A549 treated with AZD9567 at 1 μM for 4 hours (cell line): ENCODE results near the gene KIF3C. TPM values are rescaled to one million over a fixed set of nuclear protein-coding genes. Genes with fewer than 3 reads are reported as not detected.

ENCODE experiments used
- total RNA-seq: library from RNA; stranded (reverse); fragments of 200-300 nt; extraction: Qiagen RNA extraction; gene quantifications from 5 replicates; pipeline ENCODE4 v1.2.3, GENCODE V29; 2022; ENCODE audit not compliant: insufficient read depth

The KIF3C gene
- 29.7 to 42.8 TPM (median 39.6 TPM) in 5 replicates for total RNA-seq

GRCh38 chr2:25982273-25982967 is at the start of gene KIF3C:
Gene KIF3C (minus strand): TSS chr2:25982497. CDS start chr2:25981917, 580 bp downstream.

GRCh38 chr2:25878361-25879132 is 103.8 kb downstream of the KIF3C start, which contains the start of gene ASXL2:
Gene ASXL2 (minus strand): TSS chr2:25878487. CDS start chr2:25878222, 265 bp downstream.

Other genes starting within 250 kb of the KIF3C start
- 10.8 to 14.5 TPM (median 14.0 TPM) in 5 replicates for gene ASXL2, start 104.0 kb downstream of the KIF3C start, total RNA-seq
- 231 to 370 TPM (median 247 TPM) in 5 replicates for gene RAB10, start 51.6 kb upstream of the KIF3C start, total RNA-seq
- gene GAREM2, start 190.6 kb upstream of the KIF3C start, total RNA-seq = 3.7 to 7.5 TPM (median 7.2 TPM) in 5 replicates